Measurements from ENCODE around the gene LARP1.

- TF ChIP-seq CTCF (IDR thresholded peaks at IDR 0.05; ENCODE audit: insufficient read depth, low read length, poor library complexity, severe bottlenecking) (no peak), EZH2phosphoT487 (conservative IDR thresholded peaks at IDR 0.05; ENCODE audit: low read length) (no peak)
These were observed 61.8 kb downstream of the LARP1 start for GRCh38 chr5:154816891-154817492.
